Ovary (tissue), 3 donors: Measurements from ENCODE around the gene XYLT1.

Experiments used
- EP300 ChIP-seq: sonication (generic); formaldehyde crosslinking; IDR thresholded peaks from one replicate; pipeline ENCODE4 v1.6.1; 2017; ENCODE audit warnings: antibody characterized with exemption
- TF ChIP-seq, protein P1 (sequence below), 3 donors: fragments of 450-650 bp in 2 of 3; fragments of 200-600 bp in 1 of 3; IDR thresholded peaks; one replicate each; pipeline versions ENCODE4 v1.5.1 to v1.8.0; 2016 to 2022; ENCODE audit warnings: antibody characterized with exemption in 3 of 3, mild to moderate bottlenecking in 1 of 3
- donor health status: DM: no; HTN: no; CAD: no.

DNA sequence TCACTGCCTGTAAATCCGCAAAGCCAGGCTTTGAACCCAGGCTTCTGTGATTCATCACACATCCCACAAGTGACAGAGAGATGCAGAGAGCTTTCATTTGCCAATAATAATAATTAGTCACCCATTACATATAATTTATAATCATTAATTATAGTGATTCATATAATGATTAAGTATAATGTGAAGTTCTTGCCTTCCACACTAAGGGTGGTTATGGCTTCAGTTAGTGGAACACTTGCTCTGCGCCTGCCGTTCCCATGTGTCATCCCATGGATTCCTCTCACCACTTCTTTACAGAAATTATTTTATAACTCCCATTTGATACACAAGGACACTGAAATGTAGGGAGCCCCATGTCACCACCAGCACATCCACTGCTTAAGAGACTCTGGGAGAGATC is 39.8 kb upstream of the XYLT1 start:
- TF ChIP-seq, protein P1, sequence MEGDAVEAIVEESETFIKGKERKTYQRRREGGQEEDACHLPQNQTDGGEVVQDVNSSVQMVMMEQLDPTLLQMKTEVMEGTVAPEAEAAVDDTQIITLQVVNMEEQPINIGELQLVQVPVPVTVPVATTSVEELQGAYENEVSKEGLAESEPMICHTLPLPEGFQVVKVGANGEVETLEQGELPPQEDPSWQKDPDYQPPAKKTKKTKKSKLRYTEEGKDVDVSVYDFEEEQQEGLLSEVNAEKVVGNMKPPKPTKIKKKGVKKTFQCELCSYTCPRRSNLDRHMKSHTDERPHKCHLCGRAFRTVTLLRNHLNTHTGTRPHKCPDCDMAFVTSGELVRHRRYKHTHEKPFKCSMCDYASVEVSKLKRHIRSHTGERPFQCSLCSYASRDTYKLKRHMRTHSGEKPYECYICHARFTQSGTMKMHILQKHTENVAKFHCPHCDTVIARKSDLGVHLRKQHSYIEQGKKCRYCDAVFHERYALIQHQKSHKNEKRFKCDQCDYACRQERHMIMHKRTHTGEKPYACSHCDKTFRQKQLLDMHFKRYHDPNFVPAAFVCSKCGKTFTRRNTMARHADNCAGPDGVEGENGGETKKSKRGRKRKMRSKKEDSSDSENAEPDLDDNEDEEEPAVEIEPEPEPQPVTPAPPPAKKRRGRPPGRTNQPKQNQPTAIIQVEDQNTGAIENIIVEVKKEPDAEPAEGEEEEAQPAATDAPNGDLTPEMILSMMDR (IDR thresholded peaks at IDR 0.05) = no peak
- TF ChIP-seq EP300 = no peak
